HG03442 (cell line): ENCODE data around the gene STRBP.

Experiments used
- ATAC-seq: cut with Tn5 transposase; IDR thresholded peaks from one replicate; pipeline ENCODE4 v1.9.1; 2021; ENCODE audit warnings: mild to moderate bottlenecking, moderate library complexity; ENCODE audit not compliant: unreplicated experiment

Gene STRBP

DNA sequence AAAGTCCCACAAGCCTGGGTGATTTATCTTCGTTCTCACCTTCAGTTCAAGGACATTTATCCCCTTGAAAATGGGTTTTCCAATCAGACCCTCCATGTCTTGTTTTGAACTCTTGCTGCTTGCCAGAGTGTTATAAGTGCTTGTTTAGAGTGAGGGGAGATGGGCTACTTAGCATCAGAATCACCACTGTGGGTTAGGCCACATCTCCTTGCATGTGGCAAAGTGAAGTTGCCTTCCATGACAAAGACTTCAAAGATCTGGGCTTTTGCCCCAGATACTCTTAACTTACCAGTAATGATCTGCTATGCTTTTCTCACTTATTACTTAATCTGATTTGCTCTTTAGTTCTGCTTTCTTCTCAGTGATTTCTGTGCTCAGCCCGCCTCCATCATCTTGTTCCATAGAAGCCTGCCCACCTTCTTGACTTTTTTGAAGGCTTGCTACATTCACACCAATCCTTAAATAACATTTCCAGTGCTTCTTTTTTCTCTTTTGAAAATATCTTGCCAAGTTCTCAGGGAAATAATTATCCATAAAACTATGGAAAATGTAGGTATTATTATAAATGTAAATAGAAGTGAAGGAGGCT is 195.9 kb downstream of the STRBP start:
- no peak for ATAC-seq
